GM19240 (cell line): ENCODE measurements around the gene SOS2.
"Not testable (repeated sequence)": the region's sequence is repeated elsewhere in the genome, so short reads cannot be mapped to it uniquely, and the experiment has no call there.

Experiments used
- DNase-seq: peaks from one replicate; pipeline ENCODE4 v3.0.0; 2011; ENCODE audit warnings: low spot score; ENCODE audit not compliant: insufficient read length

Gene SOS2

GRCh38 chr14:50225974-50226297, 5.4 kb downstream of the SOS2 start:
- no peak for DNase-seq

- no peak for DNase-seq
Measured at GRCh38 chr14:50225067-50225973, 6.1 kb downstream of the SOS2 start.

GRCh38 chr14:50222055-50222613, 9.2 kb downstream of the SOS2 start:
- no peak for DNase-seq

- DNase-seq: no peak
Measured at GRCh38 chr14:50218501-50218900, 12.9 kb downstream of the SOS2 start.

GRCh38 chr14:50215416-50215815, 16.0 kb downstream of the SOS2 start:
- no peak for DNase-seq

- no peak for DNase-seq
Measured at GRCh38 chr14:50213795-50214194, 17.6 kb downstream of the SOS2 start.

- DNase-seq: no peak
Measured at GRCh38 chr14:50212726-50213125, 18.7 kb downstream of the SOS2 start.

GRCh38 chr14:50210074-50210473, 21.3 kb downstream of the SOS2 start:
- no peak for DNase-seq

- DNase-seq: no peak
Measured at GRCh38 chr14:50198499-50198898, 32.9 kb downstream of the SOS2 start.

GRCh38 chr14:50191499-50191898, 39.9 kb downstream of the SOS2 start:
- no peak for DNase-seq

GRCh38 chr14:50186107-50186506, 45.3 kb downstream of the SOS2 start:
- DNase-seq: no peak

- DNase-seq: no peak
Measured at GRCh38 chr14:50173891-50174290, 57.5 kb downstream of the SOS2 start.

- DNase-seq: no peak
Measured at GRCh38 chr14:50171895-50172294, 59.5 kb downstream of the SOS2 start.

- not testable (repeated sequence) for DNase-seq
Measured at GRCh38 chr14:50167381-50167780, 64.0 kb downstream of the SOS2 start.

- DNase-seq: no peak
Measured at GRCh38 chr14:50156111-50156510, 75.3 kb downstream of the SOS2 start.

GRCh38 chr14:50148799-50149198, 82.6 kb downstream of the SOS2 start:
- DNase-seq: no peak

- DNase-seq: no peak
Measured at GRCh38 chr14:50139192-50139591, 92.2 kb downstream of the SOS2 start.

- no peak for DNase-seq
Measured at GRCh38 chr14:50127802-50128201, 103.6 kb downstream of the SOS2 start.

- DNase-seq: no peak
Measured at GRCh38 chr14:50123062-50123461, 108.3 kb downstream of the SOS2 start.

- DNase-seq: no peak
Measured at GRCh38 chr14:50122291-50122690, 109.1 kb downstream of the SOS2 start.

GRCh38 chr14:50121486-50121885, 109.9 kb downstream of the SOS2 start:
- no peak for DNase-seq

- DNase-seq: no peak
Measured at GRCh38 chr14:50117456-50117855, 113.9 kb downstream of the SOS2 start.

- DNase-seq: no peak
Measured at GRCh38 chr14:50116966-50117365, 114.4 kb downstream of the SOS2 start.
